Activated CD8-positive, alpha-beta T cell treated with anti-CD3 and anti-CD28 coated beads for 36 hours (primary cell): ENCODE results near the gene LRBA. TPM values are rescaled to one million over a fixed set of nuclear protein-coding genes. Genes with fewer than 3 reads are reported as not detected.

Source experiments
- ATAC-seq: fragments of 200-7000 bp; cut with Tn5 transposase; one replicate; pipeline ENCODE4 v1.10.0; 2021; ENCODE audit warnings: mild to moderate bottlenecking, moderate library complexity
- CTCF ChIA-PET: fragments of 350-600 bp; sonication (Branson Sonifier 250); formaldehyde crosslinking; loops from one replicate; lab custom pipeline; 2021; ENCODE audit warnings: antibody characterized with exemption; lab: Charles Lee
- POLR2A ChIA-PET: fragments of 350-600 bp; sonication (Branson Sonifier 250); formaldehyde crosslinking; loops from one replicate; lab custom pipeline; 2021; ENCODE audit warnings: antibody characterized with exemption; lab: Charles Lee
- DNase-seq: peaks from one replicate; pipeline ENCODE4 v3.0.0-alpha.2; 2020
- H3K27ac Mint-ChIP-seq: one replicate; pipeline ENCODE4 v1.8.0; 2021; ENCODE audit warnings: mild to moderate bottlenecking, mixed read lengths
- H3K27me3 Mint-ChIP-seq: one replicate; pipeline ENCODE4 v1.8.0; 2021; ENCODE audit warnings: mixed read lengths
- H3K36me3 Mint-ChIP-seq: one replicate; pipeline ENCODE4 v1.8.0; 2021; ENCODE audit warnings: low read depth, mixed read lengths
- H3K4me1 Mint-ChIP-seq: one replicate; pipeline ENCODE4 v1.8.0; 2021; ENCODE audit warnings: low read depth, mixed read lengths
- H3K4me3 Mint-ChIP-seq: one replicate; pipeline ENCODE4 v1.8.0; 2021; ENCODE audit warnings: mild to moderate bottlenecking, moderate library complexity, mixed read lengths
- H3K9me3 Mint-ChIP-seq: one replicate; pipeline ENCODE4 v1.8.0; 2021; ENCODE audit warnings: mixed read lengths
- CTCF ChIP-seq: fragments of 200-600 bp; IDR thresholded peaks from one replicate; pipeline ENCODE4 v1.8.0; 2022; ENCODE audit warnings: antibody characterized with exemption, mild to moderate bottlenecking
- intact Hi-C: fragments of 100-400 bp; cut with micrococcal nuclease; formaldehyde crosslinking; loops from one replicate; pipeline ENCODE4 v1.10.0; 2022
- total RNA-seq, 2 experiments: library from RNA; stranded (reverse); gene quantifications; one replicate each; pipeline ENCODE4 v1.2.3, GENCODE V29; 2021

LRBA gene
- total RNA-seq, 2 experiments from 2014 or later, result 48.1 to 52.5 TPM

- H3K4me3 Mint-ChIP-seq, result no peak overlapping the region
- ATAC-seq (no peak), DNase-seq (no peak)
- peaks cover 44% of the 10 kb centered on the region for H3K36me3 Mint-ChIP-seq
- TF ChIP-seq CTCF, result no peak
- ChIA-PET POLR2A (no interaction called here), CTCF (no interaction called here)
- H3K9me3 Mint-ChIP-seq, result peaks cover 9% of the 10 kb centered on the region
- no peak overlapping the region for H3K27ac Mint-ChIP-seq
- intact Hi-C loops, result no loop called here
- peaks cover 5% of the 10 kb centered on the region for H3K4me1 Mint-ChIP-seq
- no peaks in the 10 kb centered on the region for H3K27me3 Mint-ChIP-seq
Observed at GRCh38 chr4:150722908-150723362, 292.1 kb downstream of the LRBA start.

- intact Hi-C loops, result no loop called here
- CTCF ChIA-PET, result no interaction called here
- Mint-ChIP-seq H3K9me3 (peaks cover 3% of the 10 kb centered on the region), H3K27me3 (no peaks in the 10 kb centered on the region), H3K27ac (no peak overlapping the region), H3K4me3 (no peak overlapping the region), H3K4me1 (peaks cover 5% of the 10 kb centered on the region), H3K36me3 (peaks cover 29% of the 10 kb centered on the region)
- POLR2A ChIA-PET, result no interaction called here
- TF ChIP-seq CTCF, result no peak
- ATAC-seq (no peak), DNase-seq (no peak)
Observed at GRCh38 chr4:150720973-150721518, 294.0 kb downstream of the LRBA start.

- intact Hi-C loops, result no loop called here
- Mint-ChIP-seq H3K4me1 (peaks cover 5% of the 10 kb centered on the region), H3K27me3 (no peaks in the 10 kb centered on the region), H3K4me3 (no peak overlapping the region), H3K9me3 (no peaks in the 10 kb centered on the region), H3K27ac (no peak overlapping the region), H3K36me3 (peaks cover 12% of the 10 kb centered on the region)
- no peak for TF ChIP-seq CTCF
- ChIA-PET POLR2A (no interaction called here), CTCF (no interaction called here)
- ATAC-seq, result no peak
- DNase-seq, result no peak
Observed at GRCh38 chr4:150717952-150718351, 297.1 kb downstream of the LRBA start.

- Mint-ChIP-seq H3K9me3 (no peaks in the 10 kb centered on the region), H3K27ac (no peak overlapping the region), H3K36me3 (peaks cover 8% of the 10 kb centered on the region), H3K4me1 (peaks cover 5% of the 10 kb centered on the region), H3K27me3 (no peaks in the 10 kb centered on the region), H3K4me3 (no peak overlapping the region)
- ChIA-PET CTCF (no interaction called here), POLR2A (interaction anchor here (0.7 kb wide), 1 partner anchor 297 kb away, joined by 3 read pairs; no protein-coding TSS in a partner anchor)
- intact Hi-C loops, result no loop called here
- no peak for DNase-seq
- no peak for ATAC-seq
- TF ChIP-seq CTCF, result no peak
Observed at GRCh38 chr4:150714462-150715438, 300.3 kb downstream of the LRBA start.

GRCh38 chr4:150713251-150713650 is 301.8 kb downstream of the LRBA start:
- H3K36me3 Mint-ChIP-seq, result peaks cover 6% of the 10 kb centered on the region
- TF ChIP-seq CTCF, result no peak
- CTCF ChIA-PET, result no interaction called here

More at GRCh38 chr4:150713251-150713650, 301.8 kb downstream of the LRBA start:
- POLR2A ChIA-PET, result no interaction called here
- H3K27me3 Mint-ChIP-seq, result no peaks in the 10 kb centered on the region
- intact Hi-C loops, result no loop called here
- no peak for ATAC-seq
- DNase-seq, result no peak
- peaks cover 4% of the 10 kb centered on the region for H3K4me1 Mint-ChIP-seq
- no peak overlapping the region for H3K27ac Mint-ChIP-seq
- no peak overlapping the region for H3K4me3 Mint-ChIP-seq
- no peaks in the 10 kb centered on the region for H3K9me3 Mint-ChIP-seq
